H1 (cell line): ENCODE results near the gene DOK6.

ENCODE experiments used
- EZH2 ChIP-seq: fragments of 200-600 bp; sonication (generic); IDR thresholded peaks from 2 replicates; pipeline ENCODE4 v1.7.1; 2012; ENCODE audit warnings: low read depth, mild to moderate bottlenecking, moderate library complexity, low read length, inconsistent platforms; ENCODE audit not compliant: severe bottlenecking
- HDAC2 ChIP-seq, 2 experiments: fragments of 300-600 bp in 1 of 2; sonication (generic) in 1 of 2; IDR thresholded peaks; 2 replicates each; pipeline ENCODE4 v1.6.1; 2011 to 2012; ENCODE audit warnings: low read depth in 2 of 2, low read length in 2 of 2, mild to moderate bottlenecking in 2 of 2, moderate library complexity in 2 of 2, borderline replicate concordance in 1 of 2, inconsistent platforms in 1 of 2
- JUND ChIP-seq: IDR thresholded peaks from 2 replicates; pipeline ENCODE4 v1.6.1; 2011; ENCODE audit warnings: mild to moderate bottlenecking, improper control_type of control experiment, low read length
- POLR2A ChIP-seq, 2 experiments: IDR thresholded peaks; 1 replicate in 1 of 2; 2 replicates in 1 of 2; pipeline ENCODE4 v1.6.1; 2011; ENCODE audit warnings: low read depth in 2 of 2, low read length in 2 of 2, mild to moderate bottlenecking in 2 of 2; ENCODE audit errors: control extremely low read depth in 1 of 2
- POLR2AphosphoS5 ChIP-seq: IDR thresholded peaks from 2 replicates; pipeline ENCODE4 v1.6.1; 2011; ENCODE audit warnings: low read depth, low read length
- RBBP5 ChIP-seq: IDR thresholded peaks from 2 replicates; pipeline ENCODE4 v1.7.1; 2012; ENCODE audit warnings: low read depth, mild to moderate bottlenecking, inconsistent platforms, low read length, moderate library complexity, borderline replicate concordance
- SP1 ChIP-seq: IDR thresholded peaks from 2 replicates; pipeline ENCODE4 v1.6.1; 2011; ENCODE audit warnings: low read depth, low read length
- TCF12 ChIP-seq: IDR thresholded peaks from 2 replicates; pipeline ENCODE4 v1.6.1; 2011; ENCODE audit warnings: low read depth, mild to moderate bottlenecking, low read length
- YY1 ChIP-seq: IDR thresholded peaks from 2 replicates; pipeline ENCODE4 v1.6.1; 2011; ENCODE audit warnings: low read depth, mild to moderate bottlenecking, low read length
- TF ChIP-seq, protein P1 (sequence below), 3 experiments: IDR thresholded peaks; 1 replicate in 2 of 3; 2 replicates in 1 of 3; pipeline versions ENCODE4 v1.5.1 to v1.6.1; 2011; ENCODE audit warnings: low read length in 3 of 3, mild to moderate bottlenecking in 3 of 3, inconsistent platforms in 2 of 3, low read depth in 1 of 3, moderate library complexity in 1 of 3; ENCODE audit not compliant: insufficient read depth in 1 of 3; ENCODE audit errors: control extremely low read depth in 1 of 3

DNA sequence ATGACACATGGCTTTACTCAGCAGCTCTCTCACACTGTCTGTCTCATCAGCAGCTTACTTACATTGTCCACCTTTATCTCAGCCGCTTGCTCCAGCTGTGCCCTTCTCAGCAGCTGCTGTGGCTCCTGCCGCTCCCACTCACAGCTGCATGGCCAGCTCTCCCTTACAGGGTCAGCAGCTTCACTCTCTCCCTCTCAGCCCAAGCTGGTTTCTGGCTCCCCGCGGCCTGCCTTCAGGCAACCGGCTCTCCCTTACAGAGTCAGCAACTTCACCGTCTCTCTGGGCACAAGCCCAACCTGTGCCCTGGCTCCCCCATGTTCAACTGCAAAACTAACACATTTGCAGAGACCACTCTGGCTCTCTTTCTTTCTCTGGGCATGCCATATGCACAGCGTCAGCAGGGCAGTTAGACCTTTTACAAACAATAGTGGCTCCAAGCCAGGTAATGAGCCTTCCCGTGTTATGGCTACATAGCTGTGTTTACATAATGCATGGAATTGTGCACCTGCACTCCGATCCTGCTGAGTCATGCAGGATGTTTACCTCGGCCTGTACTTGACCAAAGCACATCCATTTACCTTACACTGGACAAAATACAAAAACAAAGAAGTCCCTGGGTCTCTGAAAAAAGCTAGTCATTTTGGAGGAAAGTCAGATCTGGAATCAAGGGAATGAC lies 167.3 kb downstream of the DOK6 start:
- TF ChIP-seq RBBP5 (no peak), TCF12 (no peak), SP1 (no peak), POLR2A (IDR thresholded peaks at IDR 0.05; ENCODE audit: control extremely low read depth in 1 of 2, low read depth in 2 of 2, low read length in 2 of 2) (no peak), JUND (no peak), HDAC2 (IDR thresholded peaks at IDR 0.05; ENCODE audit: borderline replicate concordance in 1 of 2, low read depth in 2 of 2, low read length in 2 of 2) (no peak), YY1 (no peak), EZH2 (no peak), POLR2AphosphoS5 (no peak)
- TF ChIP-seq, protein P1, sequence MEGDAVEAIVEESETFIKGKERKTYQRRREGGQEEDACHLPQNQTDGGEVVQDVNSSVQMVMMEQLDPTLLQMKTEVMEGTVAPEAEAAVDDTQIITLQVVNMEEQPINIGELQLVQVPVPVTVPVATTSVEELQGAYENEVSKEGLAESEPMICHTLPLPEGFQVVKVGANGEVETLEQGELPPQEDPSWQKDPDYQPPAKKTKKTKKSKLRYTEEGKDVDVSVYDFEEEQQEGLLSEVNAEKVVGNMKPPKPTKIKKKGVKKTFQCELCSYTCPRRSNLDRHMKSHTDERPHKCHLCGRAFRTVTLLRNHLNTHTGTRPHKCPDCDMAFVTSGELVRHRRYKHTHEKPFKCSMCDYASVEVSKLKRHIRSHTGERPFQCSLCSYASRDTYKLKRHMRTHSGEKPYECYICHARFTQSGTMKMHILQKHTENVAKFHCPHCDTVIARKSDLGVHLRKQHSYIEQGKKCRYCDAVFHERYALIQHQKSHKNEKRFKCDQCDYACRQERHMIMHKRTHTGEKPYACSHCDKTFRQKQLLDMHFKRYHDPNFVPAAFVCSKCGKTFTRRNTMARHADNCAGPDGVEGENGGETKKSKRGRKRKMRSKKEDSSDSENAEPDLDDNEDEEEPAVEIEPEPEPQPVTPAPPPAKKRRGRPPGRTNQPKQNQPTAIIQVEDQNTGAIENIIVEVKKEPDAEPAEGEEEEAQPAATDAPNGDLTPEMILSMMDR (IDR thresholded peaks at IDR 0.05; ENCODE audit: control extremely low read depth in 1 of 3, insufficient read depth in 1 of 3, low read depth in 1 of 3, low read length in 3 of 3), result no peak
